Measurements from ENCODE around the gene TNMD.

TNMD gene

GRCh38 chrX:100643212-100643611 is 58.5 kb downstream of the TNMD start:
- intact Hi-C loops (cut with DNase I), result no loop called here
- DNase-seq, result no peak

- intact Hi-C loops (cut with DNase I), result no loop called here
- peak in 14 of 42 donors; percentile 2 to 51 (median 12) for DNase-seq
These were observed 59.5 kb downstream of the TNMD start, which contains the start of gene SRPX2 for GRCh38 chrX:100643956-100644860. Gene SRPX2, plus strand, starts transcription at chrX:100644199. Its CDS starts 2,124 bp downstream, at chrX:100646323.

GRCh38 chrX:100645106-100645505 is 60.4 kb downstream of the TNMD start:
- intact Hi-C loops (cut with DNase I), result no loop called here
- no peak for DNase-seq

- no peak for DNase-seq
- intact Hi-C loops (cut with DNase I), result no loop called here
These were observed 62.4 kb downstream of the TNMD start for GRCh38 chrX:100647095-100647494.

GRCh38 chrX:100647739-100648138 is 63.0 kb downstream of the TNMD start:
- DNase-seq, result no peak
- intact Hi-C loops (cut with DNase I), result no loop called here

- intact Hi-C loops (cut with DNase I), result no loop called here
- DNase-seq, result no peak
These were observed 64.0 kb downstream of the TNMD start for GRCh38 chrX:100648458-100649417.
